Measurements from ENCODE around the gene CRB2.

DNA sequence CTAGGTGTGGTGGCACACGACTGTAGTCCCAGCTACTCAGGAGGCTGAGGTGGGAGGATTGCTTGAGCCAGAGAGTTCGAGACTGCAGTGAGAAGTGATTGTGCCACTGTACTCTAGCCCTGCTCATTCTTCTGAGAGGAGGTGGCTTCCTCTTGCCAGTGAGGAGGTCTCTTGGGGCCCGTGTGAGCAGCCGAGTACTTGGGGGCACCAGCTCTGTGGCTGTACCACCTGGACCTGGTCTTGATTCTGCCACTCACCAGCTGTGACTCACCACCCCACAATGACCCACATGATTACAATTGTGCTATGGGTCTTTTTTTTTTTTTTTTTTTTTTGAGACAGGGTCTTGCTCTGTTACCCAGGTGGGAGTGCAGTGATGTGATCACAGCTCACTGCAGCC is 18.0 kb upstream of the CRB2 start:
- TF ChIP-seq POLR2AphosphoS5 (IDR thresholded peaks at IDR 0.05; ENCODE audit: borderline replicate concordance, low read depth, low read length) (no peak), EZH2 (IDR thresholded peaks at IDR 0.05) (no peak)
